GM19043 (cell line): ENCODE data around the gene ATF6.

Experiments used
- ATAC-seq: cut with Tn5 transposase; IDR thresholded peaks from one replicate; pipeline ENCODE4 v1.9.1; 2021; ENCODE audit warnings: low read depth; ENCODE audit not compliant: unreplicated experiment

ATF6 gene

GRCh38 chr1:161955606-161956005 lies 189.5 kb downstream of the ATF6 start:
- no peak for ATAC-seq

GRCh38 chr1:161956097-161956496 lies 190.0 kb downstream of the ATF6 start:
- ATAC-seq: no peak

- ATAC-seq: no peak
These were observed 190.8 kb downstream of the ATF6 start for GRCh38 chr1:161956930-161957329.

DNA sequence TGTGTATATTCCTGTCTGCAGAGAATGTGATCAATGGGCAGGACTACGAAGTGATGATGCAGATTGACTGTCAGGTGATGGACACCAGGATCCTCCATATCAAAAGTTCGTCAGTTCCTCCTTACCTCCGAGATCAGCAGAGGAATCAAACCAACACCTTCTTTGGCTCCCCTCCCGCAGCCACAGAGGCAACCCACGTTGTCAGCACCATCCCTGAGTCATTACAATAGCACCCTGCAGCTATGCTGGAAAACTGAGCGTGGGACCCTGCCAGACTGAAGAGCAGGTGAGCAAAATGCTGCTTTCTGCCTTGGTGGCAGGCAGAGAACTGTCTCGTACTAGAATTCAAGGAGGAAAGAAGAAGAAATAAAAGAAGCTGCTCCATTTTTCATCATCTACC lies 192.3 kb downstream of the ATF6 start:
- ATAC-seq: no peak

DNA sequence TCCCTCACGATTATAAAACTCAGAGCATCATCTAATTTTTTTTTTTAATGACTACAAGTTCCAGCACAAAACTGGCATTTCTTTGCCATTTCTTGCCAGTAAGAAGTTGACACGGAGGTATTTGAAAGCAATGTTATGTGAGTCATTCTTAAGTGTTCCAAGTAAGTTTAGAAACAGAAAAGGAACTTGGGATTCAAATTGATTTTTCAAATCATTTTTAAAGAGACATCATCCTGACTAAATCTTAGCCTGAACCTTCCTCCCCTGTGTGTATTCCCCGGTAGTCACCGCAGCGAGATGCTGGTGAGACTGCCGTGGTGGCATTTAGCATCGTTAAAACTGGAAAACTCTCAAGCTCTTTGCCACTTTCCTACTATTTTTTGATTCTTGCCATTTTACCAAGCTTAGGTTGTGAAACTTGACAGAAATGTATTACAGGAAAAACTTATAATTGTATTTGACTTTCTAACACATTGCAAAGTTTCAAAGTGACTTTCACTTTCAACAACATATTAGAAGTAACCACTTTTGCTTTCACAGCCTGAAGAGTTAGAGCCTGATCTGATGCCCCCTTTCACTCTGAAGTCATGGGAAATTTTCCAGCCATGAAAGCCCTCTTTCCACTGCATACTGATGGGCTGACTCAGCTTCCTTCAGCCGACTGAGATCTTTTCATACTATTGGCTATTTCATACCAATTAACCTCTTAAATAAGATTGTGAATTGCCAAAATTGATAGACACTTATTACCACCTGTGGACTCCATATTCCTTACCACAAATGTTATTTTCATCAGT lies 196.2 kb downstream of the ATF6 start:
- ATAC-seq: peak; percentile 94

DNA sequence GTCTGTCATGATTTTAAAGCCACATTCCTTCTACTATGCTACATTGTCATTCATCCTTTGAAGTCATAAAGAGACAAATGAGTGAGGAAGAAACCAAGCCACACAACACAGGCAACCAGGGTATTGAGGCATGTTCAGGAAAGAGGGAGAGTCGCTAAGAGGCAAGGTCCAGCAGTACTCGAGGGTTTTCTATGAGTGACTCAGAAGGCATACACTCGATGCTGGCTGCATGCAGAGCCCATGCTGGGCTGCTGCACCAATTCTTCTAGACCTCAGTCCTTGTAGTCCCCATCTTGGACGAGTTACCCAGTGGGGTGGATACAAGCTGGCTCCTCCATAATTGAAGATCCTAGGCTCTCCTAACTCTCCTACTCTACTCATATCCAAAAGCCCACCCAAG lies 199.9 kb downstream of the ATF6 start:
- no peak for ATAC-seq

- no peak for ATAC-seq
These were observed 203.9 kb downstream of the ATF6 start for GRCh38 chr1:161970036-161970435.

- ATAC-seq: no peak
These were observed 204.5 kb downstream of the ATF6 start for GRCh38 chr1:161970633-161971032.

GRCh38 chr1:161972828-161973227 lies 206.7 kb downstream of the ATF6 start:
- ATAC-seq: no peak

DNA sequence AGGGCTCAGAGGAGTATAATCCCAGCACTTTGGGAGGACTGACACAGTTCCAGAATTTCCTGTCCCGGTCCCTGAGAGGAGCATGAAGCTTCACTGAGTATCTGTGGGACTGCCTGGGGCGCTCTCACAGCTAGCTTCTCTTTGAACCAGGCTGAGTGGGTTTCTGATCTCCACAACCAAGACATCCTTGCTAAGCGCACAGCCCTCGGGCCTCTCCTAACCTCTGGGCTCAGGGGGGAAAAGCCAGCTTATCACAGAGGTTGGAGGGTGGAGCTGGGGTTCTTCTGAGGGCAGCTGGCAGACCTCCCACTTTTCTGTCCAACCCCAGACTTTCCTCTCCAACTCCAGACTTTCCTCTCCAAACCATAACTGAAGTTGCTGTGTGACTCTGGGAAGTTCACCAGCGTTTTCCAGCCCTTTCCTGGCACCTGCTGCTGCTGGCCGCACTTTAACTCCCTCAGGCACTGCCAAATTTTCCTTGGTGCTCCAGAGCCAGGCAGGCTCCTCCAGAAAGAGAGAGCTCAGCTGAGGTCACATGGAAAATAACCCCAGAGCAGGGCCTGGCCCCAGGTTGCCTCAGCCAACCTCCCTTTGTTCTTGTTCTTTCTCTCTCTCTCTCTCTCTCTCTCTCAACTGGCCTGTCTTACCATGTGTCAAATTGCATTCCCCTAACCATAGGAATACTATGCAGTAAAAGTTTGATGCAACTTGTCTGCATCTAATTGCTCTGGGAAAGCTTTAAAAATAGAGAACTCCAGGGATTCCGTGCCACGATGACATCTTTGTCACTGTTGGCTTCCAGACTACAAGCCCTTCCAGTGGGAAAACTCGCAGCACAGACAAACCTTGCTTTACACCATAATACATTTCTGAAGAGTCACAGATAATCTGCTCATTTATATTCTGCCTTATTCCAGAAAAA lies 208.1 kb downstream of the ATF6 start:
- no peak for ATAC-seq

GRCh38 chr1:161978011-161978790 lies 212.1 kb downstream of the ATF6 start:
- no peak for ATAC-seq

DNA sequence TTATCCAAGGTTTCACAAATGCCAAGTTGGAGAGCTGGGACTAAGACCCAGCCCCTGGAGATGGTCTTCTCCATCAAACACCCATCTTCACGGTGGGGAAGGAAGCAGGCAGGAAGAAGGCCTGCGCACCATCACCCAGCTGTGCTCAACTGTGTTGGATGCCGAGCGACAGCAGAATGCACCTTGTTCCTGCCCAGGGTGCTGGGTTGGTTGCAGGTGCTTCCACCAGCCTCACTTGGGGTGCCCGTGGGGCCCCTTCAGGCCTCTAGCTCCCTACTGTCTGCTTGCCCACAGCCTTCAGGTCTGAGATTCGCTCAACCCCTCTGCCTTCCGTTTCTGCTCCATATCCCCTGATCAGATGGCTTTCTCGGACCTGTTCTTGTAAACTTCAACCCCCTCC lies 215.0 kb downstream of the ATF6 start:
- ATAC-seq: no peak

GRCh38 chr1:161981735-161982506 lies 215.8 kb downstream of the ATF6 start:
- ATAC-seq: no peak

- no peak for ATAC-seq
These were observed 216.4 kb downstream of the ATF6 start for GRCh38 chr1:161982507-161982895.

DNA sequence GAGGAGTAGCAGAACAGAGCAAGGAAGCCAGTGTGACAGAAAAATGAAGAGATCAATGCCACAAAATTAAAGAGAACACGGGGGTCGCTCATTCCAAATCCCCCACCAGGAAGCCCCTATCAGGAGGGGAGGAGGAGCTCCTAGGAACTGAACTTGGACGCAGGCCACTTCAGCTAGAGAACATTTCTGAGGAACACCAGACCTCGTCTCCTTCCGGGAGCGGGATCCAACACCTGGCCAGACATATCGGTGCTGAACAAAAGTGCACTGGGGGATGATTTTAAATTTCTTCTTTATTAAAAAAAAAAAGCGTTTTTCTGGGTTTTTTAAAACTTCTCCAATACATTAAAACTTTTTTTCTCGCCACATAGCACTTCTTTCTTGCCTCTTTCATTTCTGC lies 216.8 kb downstream of the ATF6 start:
- no peak for ATAC-seq

DNA sequence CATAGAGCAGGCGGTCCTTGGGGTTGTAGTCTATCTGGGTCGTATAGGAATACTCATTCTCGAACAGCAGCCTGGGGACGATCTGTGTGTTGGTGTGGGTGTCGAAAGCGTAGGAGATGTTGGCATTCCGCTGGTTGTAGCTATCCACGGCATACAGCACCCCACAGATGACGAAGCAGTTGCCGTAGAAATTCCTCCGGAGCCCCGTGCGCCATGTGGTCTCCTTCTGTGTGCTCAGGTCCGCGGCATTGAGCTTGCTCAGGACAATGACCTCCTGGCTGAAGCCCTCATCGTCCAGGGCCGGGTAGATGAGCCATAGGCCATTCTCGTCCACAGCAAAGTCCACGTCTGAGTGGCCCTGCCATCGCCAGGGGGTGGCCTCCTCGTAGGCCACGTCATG lies 217.6 kb downstream of the ATF6 start:
- ATAC-seq: no peak

GRCh38 chr1:161985301-161985822 lies 219.2 kb downstream of the ATF6 start:
- no peak for ATAC-seq

DNA sequence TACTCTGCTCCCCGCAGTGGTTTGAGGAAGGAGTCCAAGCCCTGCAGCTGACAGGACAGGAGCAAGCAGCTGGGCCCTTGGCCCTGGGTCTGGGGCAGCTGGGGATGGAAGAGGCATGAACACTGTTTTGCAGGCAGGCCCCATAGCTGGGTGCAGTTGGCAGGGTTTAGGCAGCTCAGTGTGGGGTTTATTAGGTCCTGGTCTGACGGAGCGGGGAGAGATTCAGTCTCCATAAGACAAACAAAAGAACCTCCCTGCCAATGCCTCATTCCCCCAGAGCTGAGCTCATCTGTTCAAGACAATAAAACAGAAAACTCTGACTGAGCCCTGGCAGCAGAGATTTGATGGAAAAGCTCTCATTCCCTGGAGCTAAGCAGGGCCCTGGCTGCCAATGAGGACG lies 220.2 kb downstream of the ATF6 start:
- no peak for ATAC-seq

GRCh38 chr1:161987303-161987702 lies 221.2 kb downstream of the ATF6 start:
- no peak for ATAC-seq

DNA sequence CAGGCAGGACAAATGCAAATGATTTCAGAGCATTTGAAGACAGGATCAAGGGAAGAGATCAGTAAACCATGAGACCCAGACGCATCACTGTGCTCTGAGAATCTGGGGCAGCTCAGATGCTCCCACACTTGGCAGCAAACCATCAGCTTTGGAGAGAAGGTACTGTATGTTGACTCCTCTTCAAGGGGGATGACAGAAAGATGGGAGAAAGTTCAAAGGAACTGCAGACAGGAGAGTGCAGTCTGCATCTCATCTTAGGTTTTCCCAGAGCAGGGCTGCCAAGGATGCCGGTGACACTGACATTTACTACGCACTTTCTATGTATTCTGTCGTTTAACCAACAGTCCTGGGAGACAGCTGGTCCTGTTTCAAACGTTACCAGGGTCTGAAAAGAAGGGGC lies 221.8 kb downstream of the ATF6 start:
- no peak for ATAC-seq
